HG03575 (cell line): Measurements from ENCODE around the gene SMIM7.
"Not testable (repeated sequence)": the region's sequence is repeated elsewhere in the genome, so short reads cannot be mapped to it uniquely, and the experiment has no call there.

Experiments
- ATAC-seq: cut with Tn5 transposase; IDR thresholded peaks from one replicate; pipeline ENCODE4 v1.9.1; 2021; ENCODE audit not compliant: unreplicated experiment, insufficient number of reproducible peaks, low FRiP score; ENCODE audit errors: extremely low read depth

The SMIM7 gene

DNA sequence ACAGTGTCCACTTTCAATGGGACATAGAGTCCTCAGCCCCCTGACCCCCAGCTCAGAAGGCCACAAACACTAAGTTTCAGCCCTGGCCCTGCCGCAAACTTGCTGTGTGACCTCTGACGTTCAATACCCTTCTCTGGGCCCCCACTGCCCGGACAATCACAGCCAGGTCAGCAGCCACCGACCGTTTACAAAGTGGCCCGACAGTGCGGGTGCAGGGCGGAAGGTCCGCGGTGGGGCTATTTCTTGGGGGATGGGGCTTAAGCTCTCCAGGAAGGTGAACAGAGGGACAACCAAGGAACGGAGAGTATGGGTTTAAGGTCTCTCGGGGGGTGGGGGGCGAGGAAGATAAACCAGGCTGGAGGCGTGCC is 496 bp downstream of the SMIM7 start:
- no peak for ATAC-seq

DNA sequence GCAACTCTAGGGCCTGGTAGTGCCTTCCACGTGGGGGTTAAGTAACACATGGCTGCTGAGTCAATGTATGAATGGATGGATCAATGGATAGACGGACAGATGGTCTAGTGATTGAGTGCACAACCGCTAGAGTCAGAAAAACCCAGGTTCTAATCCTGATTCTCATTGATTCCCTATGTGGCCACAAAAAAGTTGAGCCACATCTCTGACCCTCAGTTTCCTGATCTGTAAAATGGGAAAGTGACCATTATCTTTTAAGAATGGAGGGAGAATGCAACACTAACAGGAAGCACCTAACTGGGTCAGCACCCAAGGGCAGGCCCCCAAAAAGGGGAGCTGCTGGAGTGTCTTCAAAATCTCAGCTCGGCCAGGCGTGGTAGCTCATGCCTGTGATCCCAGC is 2.6 kb downstream of the SMIM7 start:
- ATAC-seq: no peak

DNA sequence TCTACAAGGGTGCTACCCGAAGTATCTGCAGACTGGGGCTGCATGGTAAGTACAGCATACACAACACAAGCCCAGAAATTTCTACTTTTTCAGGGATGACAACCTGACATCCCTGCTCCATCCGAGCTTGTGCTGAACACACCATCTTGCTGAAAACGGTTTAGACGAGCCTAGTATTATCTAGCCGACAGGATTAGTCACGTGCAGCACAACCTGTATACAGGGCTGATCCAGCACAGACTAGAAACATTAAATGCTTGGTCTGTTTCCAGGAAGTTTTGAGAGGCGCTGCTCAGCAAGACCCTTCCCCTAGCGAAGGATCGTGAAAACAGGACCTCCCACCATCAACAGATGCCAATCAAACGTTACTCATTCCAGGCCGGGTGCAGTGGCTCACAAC is 4.2 kb downstream of the SMIM7 start:
- ATAC-seq: no peak

DNA sequence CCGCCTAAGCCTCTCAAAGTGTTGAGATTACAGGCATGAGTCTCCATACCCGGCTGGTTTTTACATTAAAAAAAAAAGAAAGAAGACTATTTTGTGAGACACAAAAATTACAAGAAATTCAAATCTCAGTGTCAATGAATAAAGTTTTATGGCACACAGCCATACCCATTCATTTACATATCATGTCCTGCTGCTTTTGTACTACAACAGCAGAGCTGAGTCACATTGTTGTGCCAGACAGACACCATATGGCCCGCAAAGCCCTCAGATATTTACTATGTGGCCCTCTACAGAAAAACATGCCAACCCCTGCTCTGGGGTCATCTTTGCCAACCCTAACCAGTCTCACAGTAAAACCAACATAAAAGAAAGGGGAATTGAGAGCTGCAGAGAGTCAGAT is 5.3 kb downstream of the SMIM7 start:
- ATAC-seq: no peak

DNA sequence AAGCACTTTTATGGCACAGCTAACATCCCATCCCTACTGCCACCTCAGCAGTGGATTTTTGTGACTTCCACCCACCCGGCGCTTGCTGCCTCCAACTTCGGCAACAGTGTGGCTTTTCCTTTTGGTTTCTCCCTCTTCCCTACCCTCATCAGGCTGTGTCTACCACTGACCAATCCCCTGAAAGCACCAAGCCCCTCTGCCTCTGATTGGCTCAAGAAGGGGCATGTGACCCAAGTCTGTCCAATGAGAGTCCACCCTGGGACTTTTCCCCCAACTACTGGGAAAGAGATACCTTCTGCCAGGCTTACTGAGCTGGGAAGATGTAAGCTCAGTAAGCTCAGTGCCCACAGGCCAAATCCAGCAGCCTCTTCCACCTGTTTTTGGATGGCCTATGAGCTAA is 5.8 kb downstream of the SMIM7 start:
- no peak for ATAC-seq

DNA sequence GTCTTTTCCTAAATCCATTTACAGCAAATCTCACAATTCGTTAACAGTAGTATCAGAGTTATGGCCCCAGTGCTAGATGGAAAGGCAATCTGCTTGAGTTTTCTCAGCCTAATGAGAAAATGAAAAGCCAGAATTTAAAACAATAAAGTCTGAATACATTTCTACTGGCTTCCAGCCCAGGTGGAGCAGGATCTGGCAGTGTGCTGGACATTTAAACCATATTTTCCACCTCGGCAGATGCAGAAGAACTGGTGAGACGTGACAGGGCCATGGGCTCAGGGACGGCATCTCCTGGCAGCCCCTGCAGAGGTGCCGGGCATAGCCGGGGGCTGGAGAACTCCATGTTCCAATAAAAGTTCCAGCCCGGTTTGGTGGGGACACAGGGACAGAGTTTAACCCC is 7.1 kb downstream of the SMIM7 start:
- no peak for ATAC-seq

DNA sequence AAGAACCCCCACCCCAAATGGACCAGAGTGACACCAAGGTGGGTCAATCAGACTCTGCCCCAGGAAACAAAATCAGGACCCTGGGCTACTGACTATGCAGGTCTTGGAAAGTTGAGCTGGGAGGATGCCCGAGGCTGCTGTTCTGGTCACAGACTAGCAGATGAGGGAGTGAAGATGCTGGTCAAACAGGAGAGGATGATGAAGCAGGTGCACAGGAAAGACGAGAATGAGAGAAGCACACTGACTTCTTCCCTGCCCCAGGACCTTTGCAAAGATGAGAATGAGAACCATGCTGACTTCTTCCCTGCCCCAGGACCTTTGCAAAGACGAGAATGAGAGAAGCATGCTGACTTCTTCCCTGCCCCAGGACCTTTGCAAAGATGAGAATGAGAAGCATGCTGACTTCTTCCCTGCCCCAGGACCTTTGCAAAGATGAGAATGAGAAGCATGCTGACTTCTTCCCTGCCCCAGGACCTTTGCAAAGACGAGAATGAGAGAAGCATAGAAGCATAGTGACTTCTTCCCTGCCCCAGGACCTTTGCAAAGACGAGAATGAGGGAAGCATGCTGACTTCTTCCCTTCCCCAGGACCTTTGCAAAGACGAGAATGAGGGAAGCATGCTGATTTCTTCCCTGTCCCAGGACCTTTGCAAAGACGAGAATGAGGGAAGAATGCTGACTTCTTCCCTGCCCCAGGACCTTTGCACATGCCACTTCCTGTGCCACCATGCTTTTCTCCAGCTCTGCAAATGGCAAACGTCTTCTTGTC is 8.3 kb downstream of the SMIM7 start:
- ATAC-seq: not testable (repeated sequence)

DNA sequence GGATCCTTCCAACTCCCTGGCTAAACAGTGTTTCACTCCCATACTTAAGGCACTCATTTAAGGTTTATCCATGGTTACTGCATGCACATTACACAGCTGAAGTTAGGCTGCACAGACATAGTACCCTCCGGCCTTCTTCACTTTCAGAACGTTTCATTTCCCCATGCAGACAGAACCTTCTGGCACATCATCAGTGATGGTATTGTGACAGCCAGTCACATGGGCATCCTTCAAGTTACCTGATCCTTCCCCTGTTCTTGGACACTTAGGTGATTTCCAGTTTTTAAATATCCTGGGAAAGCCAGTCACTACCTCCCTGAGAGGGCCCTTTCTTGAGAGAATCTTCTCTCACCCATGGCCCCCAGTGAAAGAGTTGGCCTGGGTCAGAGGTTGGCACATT is 9.1 kb downstream of the SMIM7 start:
- ATAC-seq: no peak

DNA sequence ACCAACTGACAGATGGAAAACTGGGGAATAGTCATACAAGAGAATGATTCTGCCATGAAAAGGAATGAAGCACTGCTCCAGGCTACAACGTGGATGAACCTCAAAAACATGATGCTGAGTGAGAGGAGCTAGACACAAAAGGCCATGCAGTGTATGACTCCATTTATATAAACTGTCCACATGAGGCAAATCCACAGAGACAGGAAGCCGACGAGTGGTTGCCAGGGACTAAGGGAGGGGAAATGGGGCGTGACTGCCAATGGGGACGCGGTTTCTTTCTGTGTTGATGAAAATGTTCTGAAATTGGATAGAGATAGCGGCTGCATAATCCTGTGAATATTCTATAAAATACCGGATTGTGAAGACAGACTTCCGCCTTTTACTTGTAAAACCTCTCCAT is 10.2 kb downstream of the SMIM7 start:
- ATAC-seq: no peak

DNA sequence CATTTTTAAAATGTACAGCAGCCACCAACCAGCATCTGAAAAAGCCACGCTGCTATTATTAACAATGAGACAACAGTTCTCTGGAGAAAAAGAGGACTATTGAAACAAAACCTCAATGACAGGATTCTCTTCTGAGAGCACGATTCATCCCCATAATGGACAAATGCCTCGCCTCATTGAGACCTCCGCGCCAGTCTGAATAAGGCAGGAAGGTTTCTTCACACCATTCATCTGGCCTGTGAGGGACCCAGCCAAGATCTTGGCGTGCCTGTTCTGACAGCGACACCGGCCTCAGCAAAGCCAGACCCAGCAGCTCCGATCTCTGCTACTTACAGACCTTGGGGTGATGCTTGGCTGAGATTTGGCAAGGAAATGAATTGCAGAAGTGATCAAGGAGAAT is 14.8 kb downstream of the SMIM7 start:
- ATAC-seq: no peak

DNA sequence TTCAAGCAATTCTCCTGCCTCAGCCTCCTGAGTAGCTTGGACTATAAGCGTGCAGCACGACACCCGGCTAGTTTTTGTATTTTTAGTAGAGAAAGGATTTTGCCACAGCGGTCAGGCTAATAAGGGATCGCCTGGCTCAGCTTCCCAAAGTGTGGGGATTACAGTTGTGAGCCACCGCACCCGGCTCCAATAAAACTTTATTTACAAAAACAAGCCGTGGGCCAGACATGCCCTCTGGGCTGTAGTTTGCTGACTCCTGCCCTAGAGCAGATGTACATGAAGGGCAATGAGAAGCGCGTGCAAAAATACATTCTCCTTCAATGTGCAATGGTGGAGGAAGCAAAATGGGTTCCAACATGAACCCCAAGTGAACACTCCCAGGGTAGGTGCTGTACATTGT is 18.2 kb downstream of the SMIM7 start:
- ATAC-seq: no peak

DNA sequence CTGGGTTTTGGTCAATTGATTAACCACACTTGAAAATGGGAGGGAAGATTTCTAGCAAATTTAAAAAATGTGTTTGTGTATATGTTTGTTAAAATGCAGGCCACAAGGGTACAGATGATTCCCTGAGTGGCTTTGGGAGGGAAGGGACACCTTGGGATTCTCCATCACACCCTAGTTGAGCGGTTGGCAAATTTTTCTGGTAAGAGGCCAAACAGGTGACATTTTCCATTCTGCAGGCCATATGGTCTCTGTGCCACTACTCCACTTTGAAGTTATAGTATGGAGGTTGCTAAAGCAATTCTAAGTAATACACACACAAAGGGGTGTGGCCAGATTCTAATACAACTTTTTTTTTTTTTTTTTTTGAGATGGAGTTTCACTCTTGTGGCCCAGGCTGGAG is 19.0 kb downstream of the SMIM7 start:
- no peak for ATAC-seq

DNA sequence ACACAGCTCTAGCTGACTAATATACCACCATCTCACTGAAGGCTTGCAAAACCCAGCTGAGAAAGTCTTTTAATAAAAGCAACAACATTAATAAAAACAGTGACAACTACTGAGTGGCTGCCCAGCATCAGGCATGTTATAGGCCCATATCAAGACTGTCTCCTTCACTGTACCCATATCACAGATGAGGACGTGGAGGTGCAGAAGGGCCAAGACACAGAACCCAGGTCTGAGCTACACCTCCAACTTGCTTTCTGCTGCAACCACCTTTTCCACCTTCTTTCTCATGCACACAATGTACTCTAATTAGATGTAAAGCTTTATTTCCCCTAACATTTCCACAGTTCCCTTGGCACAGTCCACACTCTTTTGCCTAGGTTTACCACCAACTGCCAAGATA is 21.3 kb downstream of the SMIM7 start:
- ATAC-seq: no peak

DNA sequence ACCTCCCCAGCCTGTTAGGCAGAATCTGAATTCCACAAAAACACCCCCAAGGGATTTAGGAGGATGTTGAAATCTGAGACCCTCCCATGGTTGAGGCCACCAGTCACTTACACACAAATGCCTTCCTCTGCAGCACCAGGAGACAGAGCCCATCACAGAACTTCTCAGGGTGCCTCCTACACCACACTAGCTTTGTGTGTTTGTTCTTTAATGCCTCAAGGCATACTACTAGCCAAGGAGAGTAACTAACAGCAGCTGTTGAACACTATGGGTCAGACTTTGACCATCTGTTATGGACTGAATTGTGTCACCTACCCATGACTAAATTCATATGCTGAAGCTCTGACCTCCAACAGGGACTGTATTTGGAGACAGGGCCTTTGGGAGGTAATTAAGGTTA is 22.4 kb downstream of the SMIM7 start:
- ATAC-seq: no peak

DNA sequence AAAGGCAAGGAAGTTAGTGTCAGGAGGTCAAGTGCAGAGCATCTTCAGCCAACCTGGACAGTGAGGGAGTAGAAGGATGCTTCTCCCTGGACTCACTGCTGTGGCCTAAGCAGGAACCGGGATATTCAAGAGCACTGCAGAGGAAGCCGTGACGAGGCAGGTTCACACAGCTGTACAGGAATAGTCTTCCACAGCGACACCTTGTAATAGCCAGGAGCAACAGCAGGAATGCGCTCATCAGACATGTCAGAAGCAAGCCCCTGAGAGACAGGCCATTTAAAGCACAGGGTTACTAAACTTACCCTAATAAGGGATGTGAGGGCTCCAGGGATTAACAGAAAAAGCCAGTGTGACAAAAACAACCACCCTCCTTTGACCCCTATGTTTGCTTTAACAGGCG is 28.5 kb downstream of the SMIM7 start:
- ATAC-seq: no peak

DNA sequence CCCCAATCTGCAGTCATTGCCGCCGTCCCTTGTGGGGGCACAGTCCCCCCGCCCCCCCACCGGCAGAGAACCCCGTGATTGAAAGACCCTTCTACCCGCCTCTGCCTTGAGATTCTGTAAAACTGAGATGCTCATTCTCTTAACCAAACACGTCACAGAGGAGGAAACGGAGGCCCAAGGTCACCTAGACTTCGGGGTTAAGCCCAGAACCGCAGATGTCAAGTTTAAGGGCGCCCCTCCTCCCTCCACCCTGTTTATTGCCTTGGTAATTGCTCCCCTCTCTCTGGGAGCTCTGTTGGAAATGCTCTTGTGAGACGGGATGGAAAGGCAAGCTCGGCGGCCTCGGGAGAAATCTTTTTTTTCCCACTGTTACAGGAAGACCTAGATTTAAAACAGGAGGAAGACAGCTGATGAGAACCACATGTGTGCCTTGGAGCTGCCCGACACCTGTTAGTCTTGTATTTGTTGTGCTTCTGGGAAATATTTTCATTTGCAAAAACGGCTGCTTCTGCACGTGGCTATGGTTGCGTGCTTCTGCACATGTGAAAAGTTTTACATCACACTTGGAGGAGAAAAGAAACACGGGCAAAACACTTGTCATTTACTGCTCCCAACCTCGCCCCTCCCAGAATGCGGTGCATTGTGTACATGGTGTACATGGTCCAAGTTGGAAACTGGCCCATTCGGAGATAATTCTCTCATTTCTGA is 30.8 kb downstream of the SMIM7 start:
- ATAC-seq: no peak

DNA sequence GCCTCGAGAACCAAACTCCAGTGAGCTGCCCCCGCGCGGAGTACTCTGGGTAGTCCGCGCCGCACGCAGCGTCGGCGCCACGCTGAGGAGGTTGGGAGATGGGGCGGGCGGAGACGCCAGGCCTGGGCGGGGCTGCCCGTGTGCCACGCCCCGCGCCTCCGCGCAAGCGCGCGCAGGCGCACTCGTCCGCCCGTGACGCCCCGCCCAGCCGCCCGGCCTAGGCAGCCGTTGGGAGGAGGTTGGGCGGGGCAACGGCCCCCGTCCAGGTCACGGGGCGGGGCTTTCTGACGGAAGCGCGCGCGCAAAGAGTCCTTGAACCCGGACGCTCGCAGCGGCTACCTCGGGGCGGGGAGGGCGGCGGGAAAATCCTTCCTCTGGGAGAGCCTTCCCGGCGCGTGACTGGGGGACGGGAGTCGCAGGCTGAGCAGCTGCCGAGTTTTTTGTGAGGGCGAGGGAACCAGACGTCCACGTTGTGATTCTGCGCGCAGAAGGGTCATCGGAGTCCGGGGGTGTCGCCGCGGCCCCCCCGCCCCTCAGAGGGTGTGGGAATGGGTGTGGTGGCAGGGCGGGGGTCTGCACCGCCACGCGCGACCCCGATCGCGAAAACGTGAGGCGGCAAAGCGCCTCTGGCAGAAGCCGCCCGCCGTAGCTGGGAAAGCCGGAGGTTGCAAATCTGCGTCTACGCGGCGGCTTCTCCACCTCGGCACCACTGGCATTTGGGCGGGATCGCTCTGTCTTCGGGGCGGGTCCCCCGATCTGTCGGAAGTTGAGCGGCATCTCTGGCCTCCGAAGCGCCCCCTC is 31.6 kb downstream of the SMIM7 start, which contains the start of gene MED26:
MED26 (minus strand) TSS at position 22 of the 801 bp plus-strand sequence. CDS start 261 bp downstream, outside the sequence.
- ATAC-seq: no peak

DNA sequence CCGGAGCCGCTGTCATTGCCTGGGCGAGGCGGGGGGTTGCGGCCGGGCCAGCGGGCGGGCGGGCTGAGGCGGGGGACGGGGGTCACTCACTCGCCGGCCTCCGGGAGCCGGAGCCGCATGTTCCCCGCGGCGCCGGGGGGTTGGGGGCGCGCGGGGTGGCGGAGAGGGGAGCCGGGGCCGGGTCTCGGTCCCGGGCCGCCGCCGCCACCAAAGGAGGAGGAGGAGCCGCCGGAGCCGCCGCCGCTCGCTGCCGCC is 32.1 kb downstream of the SMIM7 start:
- no peak for ATAC-seq

DNA sequence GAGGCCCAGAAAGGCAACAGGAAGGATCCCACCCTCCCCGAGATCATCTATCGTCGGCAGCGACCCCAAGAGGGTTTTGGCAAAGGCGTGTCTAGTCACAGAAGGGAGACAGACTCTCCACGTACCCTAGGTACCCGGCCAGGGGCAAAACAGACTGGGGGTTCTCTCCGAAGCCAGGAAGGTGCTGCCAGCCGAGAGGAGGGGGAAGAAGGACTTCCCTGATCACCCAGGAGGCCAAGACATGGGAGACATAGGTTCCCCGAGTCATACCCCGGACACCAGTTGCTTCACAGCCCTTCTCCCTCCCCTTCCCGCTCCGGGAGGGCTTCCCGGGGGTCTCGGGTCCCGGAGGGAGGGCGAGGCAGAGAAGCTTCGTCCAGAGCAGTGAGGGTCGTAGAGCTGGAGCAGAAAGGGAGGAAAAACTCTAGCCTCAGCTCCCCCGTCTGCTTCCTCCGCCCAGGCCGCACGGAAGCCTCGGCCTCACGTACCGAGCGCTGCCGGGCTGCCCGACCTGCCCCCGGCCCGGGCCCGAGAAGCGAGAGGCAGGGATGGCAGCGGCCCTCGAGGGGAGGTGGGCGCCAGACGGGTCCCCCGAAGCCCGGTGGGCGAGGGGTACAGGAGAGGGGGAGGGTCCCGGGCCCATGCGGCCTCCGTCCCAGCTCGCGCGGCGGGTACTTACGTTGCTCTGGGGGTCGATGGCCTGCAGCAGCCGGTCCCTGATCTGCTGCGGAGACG is 32.6 kb downstream of the SMIM7 start:
- no peak for ATAC-seq

DNA sequence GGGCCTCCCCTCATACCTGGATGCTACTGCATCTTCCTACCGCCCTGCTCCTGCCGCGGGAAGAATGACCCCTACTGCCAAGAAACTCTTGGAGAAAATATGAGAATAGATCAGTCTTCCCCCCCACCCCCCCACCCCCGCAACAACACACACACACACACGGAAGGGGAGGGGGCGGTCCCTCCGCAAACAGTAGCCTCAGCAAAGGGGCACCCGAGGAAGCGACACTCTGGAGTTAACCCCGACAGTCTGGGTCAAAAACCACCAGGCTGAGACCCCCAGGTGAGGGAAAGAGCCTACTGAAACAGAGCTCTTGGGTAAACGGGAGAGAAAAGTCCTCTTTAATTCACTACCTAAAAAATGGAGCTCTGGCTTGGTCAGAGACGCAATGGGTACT is 33.1 kb downstream of the SMIM7 start:
- no peak for ATAC-seq
